Right lobe of liver (tissue), 6 donors: ENCODE data around the gene ENOX1. TPM values are rescaled to one million over a fixed set of nuclear protein-coding genes. Genes with fewer than 3 reads are reported as not detected.

Source experiments
- ATAC-seq, 4 donors: fragments of 200-7000 bp; cut with Tn5 transposase; one replicate each; pipeline ENCODE4 v1.9.1; 2020; ENCODE audit warnings: mild to moderate bottlenecking in 4 of 4, moderate library complexity in 4 of 4
- DNase-seq, 3 donors: peaks; one replicate each; pipeline ENCODE4 v3.0.0-alpha.2; 2020
- H3K27ac ChIP-seq, 3 donors: fragments of 200-600 bp; one replicate each; pipeline ENCODE4 v1.8.0; 2022
- H3K27me3 ChIP-seq, 2 donors: fragments of 200-600 bp; one replicate each; pipeline ENCODE4 v1.8.0; 2022
- H3K36me3 ChIP-seq, 4 donors: fragments of 200-600 bp; sonication (generic) in 1 of 4; one replicate each; pipeline versions ENCODE4 v1.5.1 to v1.8.0; 2017 to 2022; ENCODE audit warnings: control low read depth in 1 of 4
- H3K4me1 ChIP-seq, 4 donors: fragments of 200-600 bp; sonication (generic) in 1 of 4; one replicate each; pipeline versions ENCODE4 v1.5.1 to v1.8.0; 2017 to 2022; ENCODE audit warnings: control low read depth in 1 of 4
- H3K4me3 ChIP-seq, 3 donors: fragments of 200-600 bp; one replicate each; pipeline ENCODE4 v1.8.0; 2022
- H3K9me3 ChIP-seq, 4 donors: fragments of 200-600 bp; sonication (generic) in 1 of 4; one replicate each; pipeline versions ENCODE4 v1.5.1 to v1.8.0; 2017 to 2022; ENCODE audit warnings: control low read depth in 1 of 4
- POLR2A ChIP-seq: fragments of 450-650 bp; IDR thresholded peaks from one replicate; pipeline ENCODE4 v1.6.1; 2017; ENCODE audit warnings: antibody characterized with exemption, mild to moderate bottlenecking
- WGBS: methylation state at CpG from one replicate; pipeline ENCODE4 v1.1.6; 2018; ENCODE audit warnings: low coverage, low lambda C conversion rate; ENCODE audit not compliant: insufficient coverage; ENCODE audit errors: missing lambda C conversion rate; 5-methylcytosine and 5-hydroxymethylcytosine counted together
- intact Hi-C, 2 donors: fragments of 100-400 bp; cut with DNase I; formaldehyde crosslinking; loops; one replicate each; pipeline versions ENCODE4 v1.11.2 to v1.14.1; 2022
- total RNA-seq, 6 experiments: library from RNA; depleted of rRNA in 2 of 6; stranded (reverse); fragments of >200 nt in 2 of 6; fragmentation: NEBNext Ultra II Directional in 3 of 6; extraction: Animal tissue kit (Norgen Biotek cat#: 25700) in 3 of 6; gene quantifications; one replicate each; pipeline versions ENCODE4 v1.1.0 to v1.2.4, GENCODE V29; 2016 to 2023
- TF ChIP-seq, protein P1 (sequence below), 4 donors: fragments of 200-600 bp in 3 of 4; fragments of 450-650 bp in 1 of 4; IDR thresholded peaks; one replicate each; pipeline versions ENCODE4 v1.5.1 to v1.8.0; 2016 to 2022; ENCODE audit warnings: antibody characterized with exemption in 4 of 4, mild to moderate bottlenecking in 2 of 4
- donor health status: DM: no; HTN: yes; CAD: no.
- donor health status: DM: no; HTN: no; CAD: no.
- donor health status: DM: no; HTN: no; CAD: no.
- donor health status: DM: no; HTN: yes; CAD: no.
- donor health status: DM: no; HTN: yes; CAD: no.

ENOX1 gene
- total RNA-seq, 6 experiments from 2014 or later = 0.07 to 0.16 TPM; not detected in 4

DNA sequence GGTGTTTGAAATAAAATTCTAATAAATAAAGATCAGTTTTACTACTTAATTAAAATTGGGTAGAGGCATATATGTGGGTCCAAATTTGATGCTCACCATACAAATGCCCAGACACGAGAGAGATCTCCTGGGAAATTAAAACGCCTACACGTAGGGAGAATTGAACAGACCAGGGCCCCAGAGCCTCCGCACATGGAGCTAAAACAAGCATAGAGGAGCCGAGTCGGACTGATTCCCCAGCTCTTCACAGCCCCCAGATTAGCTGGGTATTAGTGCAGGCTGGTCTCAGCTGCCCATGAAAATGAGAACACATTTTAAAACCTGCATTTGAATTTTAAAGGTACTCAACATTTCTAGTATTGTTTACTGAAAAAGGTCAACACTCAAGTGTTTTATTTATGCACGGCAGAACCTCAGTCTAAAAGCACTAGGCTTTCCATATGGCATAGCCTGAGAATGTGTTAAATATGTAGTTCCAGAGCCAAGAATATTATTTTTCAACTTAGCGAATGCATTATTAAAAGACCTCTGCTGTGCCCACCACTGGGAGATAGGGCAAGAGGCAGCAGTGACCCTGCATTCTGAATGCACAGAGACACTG, 344.8 kb downstream of the ENOX1 start:
- H3K4me1 ChIP-seq = no peaks in the 10 kb centered on the region
- intact Hi-C loops = no loop called here
- DNase-seq (no peak), ATAC-seq (no peak)
- 46% methylated on average over 5 of the region's 8 CpGs for WGBS
- no peak overlapping the region for H3K27ac ChIP-seq
- no peaks in the 10 kb centered on the region for H3K36me3 ChIP-seq
- no peaks in the 10 kb centered on the region for H3K27me3 ChIP-seq
- H3K4me3 ChIP-seq = no peak overlapping the region
- H3K9me3 ChIP-seq = no peaks in the 10 kb centered on the region
- TF ChIP-seq, protein P1, sequence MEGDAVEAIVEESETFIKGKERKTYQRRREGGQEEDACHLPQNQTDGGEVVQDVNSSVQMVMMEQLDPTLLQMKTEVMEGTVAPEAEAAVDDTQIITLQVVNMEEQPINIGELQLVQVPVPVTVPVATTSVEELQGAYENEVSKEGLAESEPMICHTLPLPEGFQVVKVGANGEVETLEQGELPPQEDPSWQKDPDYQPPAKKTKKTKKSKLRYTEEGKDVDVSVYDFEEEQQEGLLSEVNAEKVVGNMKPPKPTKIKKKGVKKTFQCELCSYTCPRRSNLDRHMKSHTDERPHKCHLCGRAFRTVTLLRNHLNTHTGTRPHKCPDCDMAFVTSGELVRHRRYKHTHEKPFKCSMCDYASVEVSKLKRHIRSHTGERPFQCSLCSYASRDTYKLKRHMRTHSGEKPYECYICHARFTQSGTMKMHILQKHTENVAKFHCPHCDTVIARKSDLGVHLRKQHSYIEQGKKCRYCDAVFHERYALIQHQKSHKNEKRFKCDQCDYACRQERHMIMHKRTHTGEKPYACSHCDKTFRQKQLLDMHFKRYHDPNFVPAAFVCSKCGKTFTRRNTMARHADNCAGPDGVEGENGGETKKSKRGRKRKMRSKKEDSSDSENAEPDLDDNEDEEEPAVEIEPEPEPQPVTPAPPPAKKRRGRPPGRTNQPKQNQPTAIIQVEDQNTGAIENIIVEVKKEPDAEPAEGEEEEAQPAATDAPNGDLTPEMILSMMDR (IDR thresholded peaks at IDR 0.05) = no peak
- no peak for TF ChIP-seq POLR2A

DNA sequence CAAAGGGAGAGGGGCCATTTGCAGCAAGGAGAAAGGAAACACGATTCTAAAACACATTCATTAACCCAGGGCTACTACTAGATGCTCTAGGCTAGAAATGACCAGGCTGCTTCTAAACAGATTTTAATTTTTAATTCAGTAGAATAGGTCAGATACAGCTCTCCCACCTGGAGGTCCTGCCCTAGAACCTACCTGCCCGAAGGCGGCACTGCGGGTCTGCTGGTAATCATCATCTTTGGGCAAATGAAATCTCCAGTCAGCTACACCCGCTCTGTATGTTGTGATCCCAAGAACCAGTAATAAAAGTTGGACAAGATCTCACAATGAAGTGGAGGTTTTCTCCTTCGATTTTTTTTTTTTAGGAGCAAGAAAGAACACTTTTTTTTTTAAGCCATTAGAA, 345.3 kb downstream of the ENOX1 start:
- intact Hi-C loops = no loop called here
- TF ChIP-seq, protein P1 (IDR thresholded peaks at IDR 0.05) = no peak
- no peak for TF ChIP-seq POLR2A
- no peak for ATAC-seq
- H3K9me3 ChIP-seq = no peaks in the 10 kb centered on the region
- H3K4me3 ChIP-seq = no peak overlapping the region
- no peaks in the 10 kb centered on the region for H3K27me3 ChIP-seq
- 55% methylated on average over 6 of the region's 6 CpGs for WGBS
- no peaks in the 10 kb centered on the region for H3K36me3 ChIP-seq
- no peak overlapping the region for H3K27ac ChIP-seq
- H3K4me1 ChIP-seq = no peaks in the 10 kb centered on the region
- DNase-seq = no peak

DNA sequence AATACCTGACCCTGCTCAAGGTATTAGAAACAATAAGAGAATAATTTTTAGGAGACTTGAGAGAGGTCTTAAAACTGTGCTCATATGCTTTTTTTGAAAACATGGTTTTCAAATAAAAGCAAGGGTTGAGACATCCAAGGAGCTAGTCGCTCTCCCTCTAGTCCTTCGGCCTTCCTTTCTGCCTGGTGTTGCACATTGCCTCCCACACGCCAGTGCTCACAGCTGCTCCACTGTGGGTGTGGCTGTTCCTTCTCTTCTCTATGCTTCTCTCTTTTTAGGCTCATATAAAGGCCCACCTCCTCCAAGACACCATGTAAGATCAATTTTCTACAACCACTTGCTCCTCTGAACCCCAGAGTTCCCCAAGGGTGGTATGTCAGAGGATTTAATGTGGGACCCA, 352.6 kb downstream of the ENOX1 start:
- Histone ChIP-seq H3K36me3 (no peaks in the 10 kb centered on the region), H3K9me3 (no peaks in the 10 kb centered on the region), H3K4me1 (no peaks in the 10 kb centered on the region), H3K27ac (no peak overlapping the region), H3K4me3 (no peak overlapping the region), H3K27me3 (no peaks in the 10 kb centered on the region)
- no peak for ATAC-seq
- no peak for DNase-seq
- intact Hi-C loops = no loop called here
- WGBS = 40% methylated on average over 1 of the region's 3 CpGs
- no peak for TF ChIP-seq POLR2A
- TF ChIP-seq, protein P1 (IDR thresholded peaks at IDR 0.05) = no peak

DNA sequence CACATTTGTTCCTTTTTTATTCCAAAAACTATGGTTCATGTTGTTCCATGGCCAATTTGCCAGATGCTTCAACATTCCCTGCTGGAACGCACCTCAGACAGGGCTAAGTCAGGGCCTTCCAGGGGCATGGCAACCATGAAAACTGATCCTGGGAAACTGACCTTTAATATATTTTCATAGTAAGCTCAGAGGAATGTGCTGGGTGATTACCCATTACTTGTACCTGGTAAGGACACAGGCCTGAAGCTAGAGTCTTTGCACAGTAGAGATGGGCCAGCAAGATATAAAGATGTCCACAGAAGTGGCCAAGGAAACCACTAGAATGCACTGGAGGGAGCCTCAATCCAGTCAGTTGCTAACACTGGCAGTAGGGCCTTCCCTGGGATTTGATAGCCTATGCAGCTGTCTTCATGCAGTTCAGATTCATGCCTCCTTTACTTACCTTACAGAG, 353.1 kb downstream of the ENOX1 start:
- Histone ChIP-seq H3K9me3 (no peaks in the 10 kb centered on the region), H3K4me1 (no peaks in the 10 kb centered on the region), H3K4me3 (no peak overlapping the region), H3K27ac (no peak overlapping the region), H3K27me3 (no peaks in the 10 kb centered on the region), H3K36me3 (no peaks in the 10 kb centered on the region)
- TF ChIP-seq POLR2A = no peak
- TF ChIP-seq, protein P1 (IDR thresholded peaks at IDR 0.05) = no peak
- ATAC-seq (no peak), DNase-seq (no peak)
- intact Hi-C loops = no loop called here
- 69% methylated on average over 1 of the region's 1 CpG for WGBS

DNA sequence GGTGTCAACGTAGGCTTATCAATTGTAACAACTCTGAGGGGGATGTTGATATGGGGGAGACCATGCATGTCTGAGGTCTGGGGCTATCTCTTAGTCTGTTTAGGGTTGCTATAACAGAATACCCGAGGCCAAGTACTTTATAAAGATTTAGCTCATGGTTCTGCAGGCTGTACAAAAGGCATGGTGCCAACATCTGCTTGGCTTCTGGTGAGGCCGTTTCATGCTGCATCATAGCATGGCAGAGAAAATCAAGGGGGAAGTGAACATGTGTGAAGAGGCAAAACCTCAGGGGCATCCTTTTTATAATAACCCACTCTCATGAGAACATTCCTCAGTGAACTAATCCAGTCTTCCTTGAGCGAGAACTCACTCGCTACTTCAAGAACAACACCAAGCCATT, 353.8 kb downstream of the ENOX1 start:
- 65% methylated on average over 5 of the region's 5 CpGs for WGBS

More for the DNA sequence above, 353.8 kb downstream of the ENOX1 start:
- no peak overlapping the region for H3K4me3 ChIP-seq
- intact Hi-C loops = no loop called here
- no peak for DNase-seq
- no peak overlapping the region for H3K27ac ChIP-seq
- H3K36me3 ChIP-seq = no peaks in the 10 kb centered on the region
- H3K9me3 ChIP-seq = no peaks in the 10 kb centered on the region
- TF ChIP-seq, protein P1 (IDR thresholded peaks at IDR 0.05) = no peak
- no peak for TF ChIP-seq POLR2A
- H3K4me1 ChIP-seq = no peaks in the 10 kb centered on the region
- ATAC-seq = no peak
- no peaks in the 10 kb centered on the region for H3K27me3 ChIP-seq
